Gastrocnemius medialis (tissue), 4 donors: Measurements from ENCODE around the gene DNAAF1. TPM values are rescaled to one million over a fixed set of nuclear protein-coding genes. Genes with fewer than 3 reads are reported as not detected.

Source experiments
- ATAC-seq, 2 donors: fragments of 150-250 bp; one replicate each; pipeline ENCODE4 v1.9.1; 2016
- DNase-seq, 2 donors: peaks; one replicate each; pipeline ENCODE4 v3.0.0-alpha.2; 2019
- H3K27ac ChIP-seq, 4 donors: fragments of 200-600 bp; sonication (generic); 1 replicate in 1 of 4; 2 replicates in 3 of 4; pipeline ENCODE4 v1.5.1; 2016 to 2018; ENCODE audit warnings: mild to moderate bottlenecking in 2 of 4, moderate library complexity in 1 of 4
- H3K27me3 ChIP-seq, 3 donors: fragments of 200-600 bp; sonication (generic) in 2 of 3; 1 replicate in 1 of 3; 2 replicates in 2 of 3; pipeline versions ENCODE4 v1.5.1 to v1.6.0; 2016 to 2019; ENCODE audit warnings: mild to moderate bottlenecking in 1 of 3, moderate library complexity in 1 of 3
- H3K36me3 ChIP-seq, 2 donors: fragments of 200-600 bp; sonication (generic) in 1 of 2; one replicate each; pipeline ENCODE4 v1.5.1; 2017 to 2018
- H3K4me1 ChIP-seq, 2 donors: fragments of 200-600 bp; sonication (generic) in 1 of 2; one replicate each; pipeline ENCODE4 v1.5.1; 2016 to 2017; ENCODE audit warnings: mild to moderate bottlenecking in 2 of 2
- H3K4me3 ChIP-seq, 4 donors: fragments of 200-600 bp; sonication (generic) in 3 of 4; 1 replicate in 1 of 4; 2 replicates in 3 of 4; pipeline ENCODE4 v1.5.1; 2016 to 2019; ENCODE audit warnings: mild to moderate bottlenecking in 2 of 4
- H3K9me3 ChIP-seq, 3 donors: fragments of 200-600 bp; sonication (generic) in 2 of 3; 1 replicate in 1 of 3; 2 replicates in 2 of 3; pipeline ENCODE4 v1.5.1; 2016 to 2019
- POLR2A ChIP-seq, 2 donors: fragments of 450-650 bp; IDR thresholded peaks; one replicate each; pipeline ENCODE4 v1.6.1; 2017; ENCODE audit warnings: antibody characterized with exemption in 2 of 2, mild to moderate bottlenecking in 2 of 2, moderate library complexity in 2 of 2
- in situ Hi-C, 4 donors: fragments of 200-750 bp; cut with MboI; loops; one replicate each; pipeline versions ENCODE4 v1.15.0 to v1.8.0; 2017; ENCODE audit warnings: low sequenced_read_pairs in 4 of 4
- intact Hi-C: fragments of 100-400 bp; cut with DNase I; formaldehyde crosslinking; loops from one replicate; pipeline ENCODE4 v1.15.1; 2023; ENCODE audit warnings: low total_unique reads
- total RNA-seq, 4 donors: library from RNA; depleted of rRNA; stranded (reverse); fragments of >200 nt; gene quantifications; one replicate each; pipeline versions ENCODE4 v1.1.0 to v1.2.3, GENCODE V29; 2016
- TF ChIP-seq, protein P1 (sequence below), 5 experiments: fragments of 450-650 bp in 3 of 5; fragments of 200-600 bp in 2 of 5; sonication (generic) in 2 of 5; IDR thresholded peaks in 4 of 5; conservative IDR thresholded peaks in 1 of 5; 1 replicate in 4 of 5; 2 replicates in 1 of 5; pipeline ENCODE4 v1.5.1; 2016 to 2019; ENCODE audit warnings: antibody characterized with exemption in 5 of 5, mild to moderate bottlenecking in 3 of 5, moderate library complexity in 3 of 5

DNAAF1 gene
- total RNA-seq, 4 donors from 2014 or later: not detected

DNA sequence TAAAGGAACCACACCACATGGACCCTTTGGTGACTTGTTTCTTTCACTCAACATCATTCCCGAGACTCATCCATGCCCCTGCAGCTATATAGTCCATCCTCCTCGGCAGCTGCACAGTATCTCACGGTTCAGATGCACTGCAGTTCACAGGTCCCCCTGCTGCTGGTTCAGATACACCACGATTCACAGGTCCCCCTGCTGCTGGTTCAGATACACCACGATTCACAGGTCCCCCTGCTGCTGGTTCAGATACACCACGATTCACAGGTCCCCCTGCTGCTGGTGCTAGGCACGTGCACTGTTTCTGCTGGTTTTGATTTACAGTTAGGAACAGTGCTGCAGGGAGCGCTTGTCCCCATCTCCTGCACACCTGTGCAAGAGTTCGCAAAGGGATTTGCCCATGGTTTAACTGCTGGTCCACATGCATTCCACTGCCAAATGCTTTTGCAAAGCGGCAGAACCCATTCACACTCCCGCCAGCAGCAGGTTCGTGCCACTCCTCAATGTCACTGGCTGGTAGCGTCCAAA is 3.9 kb upstream of the DNAAF1 start:
- ATAC-seq (no peak), DNase-seq (peak in 1 of 2 donors; percentile 23)
- TF ChIP-seq POLR2A (IDR thresholded peaks at IDR 0.05): no peak
- TF ChIP-seq, protein P1, sequence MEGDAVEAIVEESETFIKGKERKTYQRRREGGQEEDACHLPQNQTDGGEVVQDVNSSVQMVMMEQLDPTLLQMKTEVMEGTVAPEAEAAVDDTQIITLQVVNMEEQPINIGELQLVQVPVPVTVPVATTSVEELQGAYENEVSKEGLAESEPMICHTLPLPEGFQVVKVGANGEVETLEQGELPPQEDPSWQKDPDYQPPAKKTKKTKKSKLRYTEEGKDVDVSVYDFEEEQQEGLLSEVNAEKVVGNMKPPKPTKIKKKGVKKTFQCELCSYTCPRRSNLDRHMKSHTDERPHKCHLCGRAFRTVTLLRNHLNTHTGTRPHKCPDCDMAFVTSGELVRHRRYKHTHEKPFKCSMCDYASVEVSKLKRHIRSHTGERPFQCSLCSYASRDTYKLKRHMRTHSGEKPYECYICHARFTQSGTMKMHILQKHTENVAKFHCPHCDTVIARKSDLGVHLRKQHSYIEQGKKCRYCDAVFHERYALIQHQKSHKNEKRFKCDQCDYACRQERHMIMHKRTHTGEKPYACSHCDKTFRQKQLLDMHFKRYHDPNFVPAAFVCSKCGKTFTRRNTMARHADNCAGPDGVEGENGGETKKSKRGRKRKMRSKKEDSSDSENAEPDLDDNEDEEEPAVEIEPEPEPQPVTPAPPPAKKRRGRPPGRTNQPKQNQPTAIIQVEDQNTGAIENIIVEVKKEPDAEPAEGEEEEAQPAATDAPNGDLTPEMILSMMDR (IDR thresholded peaks at IDR 0.05 in 4 of 5, conservative IDR thresholded peaks at IDR 0.05 in 1 of 5): no peak
- peak overlapping the region in 1 of 4 donors; percentile 10 for H3K27ac ChIP-seq
- H3K9me3 ChIP-seq: no peaks in the 10 kb centered on the region
- H3K4me1 ChIP-seq: peaks cover 16 to 39% of the 10 kb centered on the region in 2 donors
- intact Hi-C loops (loop anchor here (5.0 kb wide), 1 partner anchor 34 kb away; no protein-coding TSS in a partner anchor), in situ Hi-C loops (no loop called here)
- no peaks in the 10 kb centered on the region for H3K36me3 ChIP-seq
- H3K27me3 ChIP-seq: no peaks in the 10 kb centered on the region
- no peak overlapping the region for H3K4me3 ChIP-seq

GRCh38 chr16:84143081-84143480 is 2.0 kb upstream of the DNAAF1 start:
- in situ Hi-C loops: no loop called here
- peaks cover 16 to 34% of the 10 kb centered on the region in 2 donors for H3K4me1 ChIP-seq
- no peaks in the 10 kb centered on the region for H3K9me3 ChIP-seq
- H3K4me3 ChIP-seq: no peak overlapping the region
- TF ChIP-seq, protein P1 (IDR thresholded peaks at IDR 0.05 in 4 of 5, conservative IDR thresholded peaks at IDR 0.05 in 1 of 5): no peak
- TF ChIP-seq POLR2A (IDR thresholded peaks at IDR 0.05): no peak
- ATAC-seq (no peak), DNase-seq (no peak)
- H3K36me3 ChIP-seq: no peaks in the 10 kb centered on the region
- no peaks in the 10 kb centered on the region for H3K27me3 ChIP-seq
- no peak overlapping the region for H3K27ac ChIP-seq
- intact Hi-C loops: loop anchor here (5.0 kb wide), 1 partner anchor 36 kb away; no protein-coding TSS in a partner anchor

- H3K4me3 ChIP-seq: peak overlapping the region; percentile 66 to 92 (median 80)
- H3K27me3 ChIP-seq: no peaks in the 10 kb centered on the region
- H3K27ac ChIP-seq: peak overlapping the region in 3 of 4 donors; percentile 82 to 89 (median 88)
- ATAC-seq: no peak
- TF ChIP-seq POLR2A (IDR thresholded peaks at IDR 0.05): no peak
- TF ChIP-seq, protein P1 (IDR thresholded peaks at IDR 0.05 in 4 of 5, conservative IDR thresholded peaks at IDR 0.05 in 1 of 5): no peak
- no peaks in the 10 kb centered on the region for H3K9me3 ChIP-seq
- no peak for DNase-seq
- H3K4me1 ChIP-seq: peaks cover 16 to 29% of the 10 kb centered on the region in 2 donors
- H3K36me3 ChIP-seq: no peaks in the 10 kb centered on the region
- in situ Hi-C loops: no loop called here
- intact Hi-C loops: loop anchor here (5.0 kb wide), 1 partner anchor 36 kb away; no protein-coding TSS in a partner anchor
Measured at GRCh38 chr16:84143784-84144199, 1.3 kb upstream of the DNAAF1 start.

GRCh38 chr16:84144209-84144858 is 774 bp upstream of the DNAAF1 start:
- intact Hi-C loops: loop anchor here (5.0 kb wide), 1 partner anchor 37 kb away; no protein-coding TSS in a partner anchor
- ATAC-seq: peak in 1 of 2 donors; percentile 3

More at GRCh38 chr16:84144209-84144858, 774 bp upstream of the DNAAF1 start:
- Histone ChIP-seq H3K27ac (peak overlapping the region; percentile 77 to 89 (median 85)), H3K4me1 (peaks cover 12 to 27% of the 10 kb centered on the region in 2 donors), H3K36me3 (no peaks in the 10 kb centered on the region), H3K27me3 (no peaks in the 10 kb centered on the region), H3K4me3 (peak overlapping the region; percentile 66 to 92 (median 80)), H3K9me3 (no peaks in the 10 kb centered on the region)
- no peak for DNase-seq
- TF ChIP-seq POLR2A (IDR thresholded peaks at IDR 0.05): no peak
- TF ChIP-seq, protein P1 (IDR thresholded peaks at IDR 0.05 in 4 of 5, conservative IDR thresholded peaks at IDR 0.05 in 1 of 5): peak in 1 of 5 experiments; percentile 11
- in situ Hi-C loops: no loop called here
